DND-41 (cell line): Measurements from ENCODE around the gene KAT5.
"Not testable (repeated sequence)": the region's sequence is repeated elsewhere in the genome, so short reads cannot be mapped to it uniquely, and the experiment has no call there.

Experiments
- ATAC-seq: fragments of 200-7000 bp; cut with Tn5 transposase; 3 replicates; pipeline ENCODE4 v1.9.1; 2021; ENCODE audit warnings: low read depth; ENCODE audit not compliant: insufficient read depth
- DNase-seq: peaks from one replicate; pipeline ENCODE4 v3.0.0-alpha.2; 2020
- H2AFZ ChIP-seq: 2 replicates; pipeline ENCODE4 v1.6.0; 2012; ENCODE audit warnings: low read depth, low read length
- H3K27ac ChIP-seq: 2 replicates; pipeline ENCODE4 v1.5.1; 2012; ENCODE audit warnings: low read length, inconsistent platforms
- H3K27me3 ChIP-seq: fragments of 200-600 bp; sonication (generic); 2 replicates; pipeline ENCODE4 v1.6.0; 2012; ENCODE audit warnings: low read length, mild to moderate bottlenecking, inconsistent platforms; ENCODE audit not compliant: insufficient read depth, poor library complexity
- H3K36me3 ChIP-seq: 2 replicates; pipeline ENCODE4 v1.5.1; 2012; ENCODE audit warnings: low read length, inconsistent platforms; ENCODE audit not compliant: insufficient read depth
- H3K4me1 ChIP-seq: 2 replicates; pipeline ENCODE4 v1.5.1; 2012; ENCODE audit warnings: mild to moderate bottlenecking, low read length; ENCODE audit not compliant: insufficient read depth
- H3K4me2 ChIP-seq: 2 replicates; pipeline ENCODE4 v1.6.0; 2012; ENCODE audit warnings: mild to moderate bottlenecking, moderate library complexity, low read length, inconsistent platforms; ENCODE audit not compliant: insufficient read depth
- H3K4me3 ChIP-seq, 2 experiments: fragments of 200-600 bp in 1 of 2; shearing (Covaris generic) in 1 of 2; 2 replicates each; pipeline ENCODE4 v1.5.1; 2012 to 2016; ENCODE audit warnings: inconsistent platforms in 2 of 2, low read length in 2 of 2, mild to moderate bottlenecking in 2 of 2, low read depth in 1 of 2, moderate library complexity in 1 of 2
- H3K79me2 ChIP-seq: 2 replicates; pipeline ENCODE4 v1.6.0; 2012; ENCODE audit warnings: low read length, inconsistent platforms; ENCODE audit not compliant: insufficient read depth
- H3K9ac ChIP-seq: 2 replicates; pipeline ENCODE4 v1.6.0; 2012; ENCODE audit warnings: low read depth, mild to moderate bottlenecking, inconsistent platforms, low read length, moderate library complexity
- H3K9me3 ChIP-seq: 2 replicates; pipeline ENCODE4 v1.5.1; 2012; ENCODE audit warnings: low read length, moderate library complexity, mild to moderate bottlenecking, inconsistent platforms; ENCODE audit not compliant: insufficient read depth, severe bottlenecking
- H4K20me1 ChIP-seq: 2 replicates; pipeline ENCODE4 v1.6.0; 2012; ENCODE audit warnings: low read length; ENCODE audit not compliant: insufficient read depth
- CTCF ChIP-seq: IDR thresholded peaks from 2 replicates; pipeline ENCODE4 v1.5.1; 2012; ENCODE audit warnings: borderline replicate concordance, low read length, moderate library complexity, mild to moderate bottlenecking; ENCODE audit not compliant: poor library complexity, severe bottlenecking; ENCODE audit errors: extremely low read depth
- EZH2 ChIP-seq: IDR thresholded peaks from 3 replicates; pipeline ENCODE4 v1.6.1; 2012; ENCODE audit warnings: borderline replicate concordance, low read depth, mild to moderate bottlenecking, moderate library complexity, low read length, inconsistent platforms; ENCODE audit not compliant: severe bottlenecking

The KAT5 gene

DNA sequence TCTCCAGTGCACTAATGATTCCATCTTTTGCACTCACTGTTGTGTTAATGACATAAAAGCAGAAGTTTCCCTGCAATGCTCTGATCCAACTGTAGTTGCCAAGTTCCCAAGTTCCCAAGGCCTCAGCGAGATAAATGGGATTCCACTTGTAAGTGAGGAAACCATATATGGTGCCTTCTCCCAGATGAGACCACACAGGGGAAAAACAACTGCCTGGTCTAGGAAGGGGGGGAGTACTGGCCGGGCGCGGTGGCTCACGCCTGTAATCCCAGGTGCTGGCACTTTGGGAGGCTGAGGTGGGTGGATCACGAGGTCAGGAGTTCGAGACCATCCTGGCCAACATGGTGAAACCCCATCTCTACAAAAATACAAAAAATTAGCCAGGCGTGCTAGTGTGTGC lies 26.1 kb upstream of the KAT5 start:
- Histone ChIP-seq H3K4me1 (no peaks in the 10 kb centered on the region), H3K4me2 (no peak overlapping the region), H4K20me1 (no peaks in the 10 kb centered on the region), H3K27ac (no peak overlapping the region), H3K9ac (no peak overlapping the region), H3K36me3 (no peaks in the 10 kb centered on the region), H2AFZ (no peak overlapping the region), H3K27me3 (no peaks in the 10 kb centered on the region), H3K79me2 (no peaks in the 10 kb centered on the region), H3K4me3 (no peak overlapping the region), H3K9me3 (no peaks in the 10 kb centered on the region)
- ATAC-seq (no peak), DNase-seq (no peak)
- TF ChIP-seq EZH2 = no peak
- no peak for TF ChIP-seq CTCF

DNA sequence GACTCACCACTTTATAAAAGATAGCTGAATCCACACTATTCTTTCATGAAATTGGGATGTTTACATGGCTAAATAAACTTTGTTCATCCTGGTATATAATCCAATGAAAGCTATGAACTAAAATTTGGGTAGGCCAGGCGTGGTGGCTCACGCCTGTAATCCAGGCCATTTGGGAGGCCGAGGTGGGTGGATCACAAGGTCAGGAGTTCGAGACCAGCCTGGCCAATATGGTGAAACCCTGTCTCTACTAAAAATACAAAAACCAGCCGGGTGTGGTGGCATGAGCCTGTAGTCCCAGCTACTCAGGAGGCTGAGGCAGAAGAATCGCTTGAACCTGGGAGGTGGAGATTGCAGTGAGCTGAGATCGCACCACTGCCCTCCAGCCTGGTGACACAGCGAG lies 20.2 kb upstream of the KAT5 start:
- not testable (repeated sequence) for H3K4me1 ChIP-seq, H3K79me2 ChIP-seq, H2AFZ ChIP-seq, H3K27ac ChIP-seq, DNase-seq, H3K4me3 ChIP-seq, H3K9ac ChIP-seq, H3K27me3 ChIP-seq, H3K9me3 ChIP-seq, H3K36me3 ChIP-seq, H3K4me2 ChIP-seq, H4K20me1 ChIP-seq, ATAC-seq

- Histone ChIP-seq H3K9ac (no peak overlapping the region), H3K4me1 (no peaks in the 10 kb centered on the region), H3K36me3 (no peaks in the 10 kb centered on the region), H4K20me1 (no peaks in the 10 kb centered on the region), H2AFZ (no peak overlapping the region), H3K4me2 (no peak overlapping the region), H3K4me3 (no peak overlapping the region), H3K79me2 (no peaks in the 10 kb centered on the region), H3K27me3 (no peaks in the 10 kb centered on the region), H3K27ac (no peak overlapping the region), H3K9me3 (no peaks in the 10 kb centered on the region)
- DNase-seq (no peak), ATAC-seq (no peak)
- no peak for TF ChIP-seq EZH2
- no peak for TF ChIP-seq CTCF
Observed at GRCh38 chr11:65692367-65692766, 19.7 kb upstream of the KAT5 start.

GRCh38 chr11:65695459-65696241 lies 16.4 kb upstream of the KAT5 start:
- no peak overlapping the region for H3K4me3 ChIP-seq
- no peaks in the 10 kb centered on the region for H3K79me2 ChIP-seq
- TF ChIP-seq CTCF = no peak
- ATAC-seq = no peak
- no peaks in the 10 kb centered on the region for H4K20me1 ChIP-seq
- no peaks in the 10 kb centered on the region for H3K36me3 ChIP-seq
- no peaks in the 10 kb centered on the region for H3K27me3 ChIP-seq
- H3K9me3 ChIP-seq = peaks cover 3% of the 10 kb centered on the region
- no peak for DNase-seq
- H3K4me2 ChIP-seq = no peak overlapping the region
- no peak overlapping the region for H3K27ac ChIP-seq
- H3K9ac ChIP-seq = no peak overlapping the region
- 0 out of 2 replicates have a peak overlapping the region, but pooled peaks have one; percentile 17 for H2AFZ ChIP-seq
- H3K4me1 ChIP-seq = no peaks in the 10 kb centered on the region
